ENCODE measurements around the gene SLCO1B3.

The SLCO1B3 gene

DNA sequence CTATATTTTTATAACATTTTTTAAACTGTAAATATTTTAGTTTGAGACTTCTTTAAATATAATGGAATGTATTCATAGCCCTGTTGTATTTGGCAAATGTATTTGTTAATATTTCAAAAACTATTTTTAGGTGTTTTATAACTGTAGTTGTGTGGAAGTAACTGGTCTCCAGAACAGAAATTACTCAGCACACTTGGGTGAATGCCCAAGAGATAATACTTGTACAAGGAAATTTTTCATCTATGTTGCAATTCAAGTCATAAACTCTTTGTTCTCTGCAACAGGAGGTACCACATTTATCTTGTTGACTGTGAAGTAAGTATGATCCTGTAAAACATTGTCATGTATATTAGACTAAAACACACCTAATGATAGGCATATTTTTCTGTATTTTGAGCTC is 72.8 kb downstream of the SLCO1B3 start:
- DNase-seq (ENCODE audit: low read depth in 2 of 2): no peak

GRCh38 chr12:20885116-20885515 is 74.6 kb downstream of the SLCO1B3 start:
- DNase-seq (ENCODE audit: low read depth in 2 of 2): no peak

DNA sequence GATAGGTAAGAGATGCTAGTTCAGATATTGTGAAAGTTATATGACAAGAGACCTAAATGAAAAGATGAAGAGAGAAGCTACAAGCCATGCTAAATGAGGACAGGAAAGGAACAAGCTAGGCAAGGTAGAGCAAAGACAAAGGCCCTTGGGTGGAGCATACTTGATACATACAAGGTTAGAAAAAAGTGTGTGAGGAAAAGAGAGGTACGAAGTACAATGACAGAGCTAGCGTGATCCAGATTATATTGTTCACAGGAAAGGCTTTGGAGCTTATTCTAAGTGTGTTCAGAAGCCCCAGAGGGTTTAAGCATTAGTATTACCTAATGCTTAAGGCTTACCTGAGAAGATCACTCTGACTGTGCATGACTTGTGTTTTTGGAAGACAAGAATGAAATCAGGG is 75.0 kb downstream of the SLCO1B3 start:
- no peak for DNase-seq (ENCODE audit: low read depth in 2 of 2)

- DNase-seq (ENCODE audit: low read depth in 2 of 2): no peak
These were observed 106.8 kb downstream of the SLCO1B3 start for GRCh38 chr12:20917269-20917668.

DNA sequence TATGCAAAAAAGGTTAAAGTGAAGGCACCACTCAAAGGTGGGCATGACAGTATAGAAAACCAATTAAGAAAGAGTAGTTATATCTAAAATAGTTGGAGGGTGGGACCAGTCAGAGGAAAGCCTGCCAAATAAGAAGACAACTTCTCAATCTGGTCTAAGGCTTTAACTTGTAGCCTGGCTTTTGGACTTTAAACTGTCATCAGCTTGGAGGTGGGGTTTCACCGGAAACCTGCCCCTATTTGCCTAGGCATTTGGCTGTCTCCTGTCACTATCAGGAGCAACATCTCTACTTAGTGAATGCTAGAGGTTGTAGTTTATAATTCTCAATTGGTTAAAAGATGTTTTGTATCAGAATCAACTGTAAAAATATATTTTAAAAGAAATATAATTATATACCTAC is 107.3 kb downstream of the SLCO1B3 start:
- no peak for DNase-seq (ENCODE audit: low read depth in 2 of 2)

GRCh38 chr12:20931894-20932293 is 121.4 kb downstream of the SLCO1B3 start:
- no peak for DNase-seq (ENCODE audit: low read depth in 2 of 2)

GRCh38 chr12:20946732-20947131 is 136.2 kb downstream of the SLCO1B3 start:
- no peak for DNase-seq (ENCODE audit: low read depth in 2 of 2)

DNA sequence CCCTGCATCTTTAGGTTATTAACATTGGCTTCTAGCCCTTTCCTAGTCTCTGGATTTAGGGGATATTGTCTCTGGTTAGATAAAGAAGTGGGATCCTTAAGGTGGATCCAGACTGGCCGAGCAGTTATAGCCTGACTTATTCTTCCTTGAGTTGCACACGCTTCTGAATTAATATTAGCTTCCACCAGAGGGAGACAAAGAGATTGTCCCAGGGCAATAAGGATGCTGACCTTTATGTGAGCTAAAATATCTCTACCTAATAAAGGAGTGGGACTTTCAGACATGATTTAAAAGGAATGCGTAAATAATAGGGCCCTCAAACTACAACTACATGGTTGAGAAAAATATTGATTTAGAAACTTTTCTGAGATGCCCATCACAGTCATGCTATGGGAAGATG is 139.7 kb downstream of the SLCO1B3 start:
- no peak for DNase-seq (ENCODE audit: low read depth in 2 of 2)

GRCh38 chr12:20963303-20963702 is 152.8 kb downstream of the SLCO1B3 start:
- no peak for DNase-seq (ENCODE audit: low read depth in 2 of 2)

GRCh38 chr12:20963762-20964161 is 153.3 kb downstream of the SLCO1B3 start:
- DNase-seq (ENCODE audit: low read depth in 2 of 2): no peak

Measured in stimulated activated CD4-positive, alpha-beta T cell treated with anti-CD3 and anti-CD28 coated beads, Interleukin-15, amount 100 ng/mL, for 48 hours (primary cell).